ENCODE measurements around the gene KCNK13.

GRCh38 chr14:90137807-90138206 lies 76.0 kb downstream of the KCNK13 start:
- TF ChIP-seq RAD21 (IDR thresholded peaks at IDR 0.05; ENCODE audit: low read depth), result no peak
- TF ChIP-seq REST (IDR thresholded peaks at IDR 0.05; ENCODE audit: low read depth), result no peak
- TF ChIP-seq FOXM1 (IDR thresholded peaks at IDR 0.05; ENCODE audit: borderline replicate concordance, low read depth), result no peak
- no peak for TF ChIP-seq CEBPB (IDR thresholded peaks at IDR 0.05)
- TF ChIP-seq TEAD4 (IDR thresholded peaks at IDR 0.05), result no peak
- TF ChIP-seq USF1 (IDR thresholded peaks at IDR 0.05), result no peak
- no peak for TF ChIP-seq TAF1 (IDR thresholded peaks at IDR 0.05; ENCODE audit: low read depth)
- no peak for TF ChIP-seq EP300 (IDR thresholded peaks at IDR 0.05; ENCODE audit: borderline replicate concordance)
- TF ChIP-seq TCF12 (IDR thresholded peaks at IDR 0.05; ENCODE audit: low read depth), result no peak
- no peak for TF ChIP-seq MAX (IDR thresholded peaks at IDR 0.05)
- no peak for TF ChIP-seq YY1 (IDR thresholded peaks at IDR 0.05; ENCODE audit: low read depth)
- TF ChIP-seq ZBTB7A (IDR thresholded peaks at IDR 0.05; ENCODE audit: low read depth), result no peak
- TF ChIP-seq CREB1 (IDR thresholded peaks at IDR 0.05; ENCODE audit: low read depth), result no peak
